Heart left ventricle (tissue), 13 donors: ENCODE results near the gene FBXW12.

Source experiments
- POLR2A ChIP-seq, 2 donors: fragments of 450-650 bp; IDR thresholded peaks; one replicate each; pipeline ENCODE4 v1.6.1; 2017; ENCODE audit warnings: antibody characterized with exemption in 2 of 2, mild to moderate bottlenecking in 2 of 2, moderate library complexity in 2 of 2
- TF ChIP-seq, protein P1 (sequence below), 12 donors: fragments of 200-600 bp; sonication (generic) in 4 of 12; IDR thresholded peaks; one replicate each; pipeline versions ENCODE4 v1.5.0 to v1.8.0; 2018 to 2022; ENCODE audit warnings: antibody characterized with exemption in 12 of 12, mild to moderate bottlenecking in 5 of 12
- donor health status: ischemic (EF 13 %, LVEDD 7.1; RV severe dilation, severe dysfunction).
- donor health status: DM: no; HTN: yes; CAD: no.
- donor health status: DM: no; HTN: no; CAD: no.
- donor health status: ischemic (EF 25% LVEDD 6.9; RV normal size, moderate dysfunction).
- donor health status: ischemic (EF 25% LVEDD 5.7; RV mildly dilated, moderate dysfunction).
- donor health status: ischemic (EF 35%, LVEDD 5.7; RV mildly dilated, moderate dysfunction).
- donor health status: nonischemic (EF 11% LVEDD 7.7; RV severe dilation, severe dysfunction).
- donor health status: DM: yes; HTN: yes; CAD: no.
- donor health status: PGD.
- donor health status: ischemic (EF 29% LVEDD 5.4; RV normal size, mild dysfunction).
- donor health status: nonischemic (EF 23%, LVEDD 6.1; RV moderate dilation, normal function).

DNA sequence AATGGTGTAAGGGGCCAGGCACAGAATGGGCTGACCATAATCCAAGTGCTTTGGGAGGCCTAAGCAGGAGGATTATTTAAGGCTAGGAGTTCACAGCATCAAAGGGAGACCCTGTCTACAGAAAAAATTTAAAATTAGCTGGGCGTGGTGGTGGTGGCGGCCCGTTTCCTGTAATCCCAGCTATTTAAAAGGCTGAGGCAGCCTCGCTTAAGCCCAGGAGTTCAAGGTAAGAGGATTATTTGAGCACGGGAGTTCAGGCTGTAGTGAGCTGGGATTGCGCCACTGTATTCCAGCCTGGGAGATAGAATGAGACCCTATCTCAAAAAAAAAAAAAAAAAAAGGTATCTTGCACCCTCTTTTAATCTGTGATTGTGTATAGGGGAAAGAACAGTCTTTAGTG is 69.9 kb downstream of the FBXW12 start:
- TF ChIP-seq, protein P1, sequence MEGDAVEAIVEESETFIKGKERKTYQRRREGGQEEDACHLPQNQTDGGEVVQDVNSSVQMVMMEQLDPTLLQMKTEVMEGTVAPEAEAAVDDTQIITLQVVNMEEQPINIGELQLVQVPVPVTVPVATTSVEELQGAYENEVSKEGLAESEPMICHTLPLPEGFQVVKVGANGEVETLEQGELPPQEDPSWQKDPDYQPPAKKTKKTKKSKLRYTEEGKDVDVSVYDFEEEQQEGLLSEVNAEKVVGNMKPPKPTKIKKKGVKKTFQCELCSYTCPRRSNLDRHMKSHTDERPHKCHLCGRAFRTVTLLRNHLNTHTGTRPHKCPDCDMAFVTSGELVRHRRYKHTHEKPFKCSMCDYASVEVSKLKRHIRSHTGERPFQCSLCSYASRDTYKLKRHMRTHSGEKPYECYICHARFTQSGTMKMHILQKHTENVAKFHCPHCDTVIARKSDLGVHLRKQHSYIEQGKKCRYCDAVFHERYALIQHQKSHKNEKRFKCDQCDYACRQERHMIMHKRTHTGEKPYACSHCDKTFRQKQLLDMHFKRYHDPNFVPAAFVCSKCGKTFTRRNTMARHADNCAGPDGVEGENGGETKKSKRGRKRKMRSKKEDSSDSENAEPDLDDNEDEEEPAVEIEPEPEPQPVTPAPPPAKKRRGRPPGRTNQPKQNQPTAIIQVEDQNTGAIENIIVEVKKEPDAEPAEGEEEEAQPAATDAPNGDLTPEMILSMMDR (IDR thresholded peaks at IDR 0.05), result no peak
- no peak for TF ChIP-seq POLR2A (IDR thresholded peaks at IDR 0.05)
